Measurements from ENCODE around the gene WNT7A. TPM values are rescaled to one million over a fixed set of nuclear protein-coding genes. Genes with fewer than 3 reads are reported as not detected.

The WNT7A gene
- total RNA-seq, 2 donors from 2014 or later, result 0.13 TPM; not detected in 1

- Histone ChIP-seq H3K9ac (ENCODE audit: extremely low read depth, low read length, poor library complexity, severe bottlenecking) (no peak overlapping the region), H3K36me3 (ENCODE audit: control insufficient read depth, insufficient read depth, low read length) (no peaks in the 10 kb centered on the region), H3K9me3 (ENCODE audit: control insufficient read depth, low read length) (no peaks in the 10 kb centered on the region), H3K4me1 (ENCODE audit: control insufficient read depth, insufficient read depth, low read length) (no peaks in the 10 kb centered on the region), H3K27ac (ENCODE audit: low read depth, low read length) (no peak overlapping the region), H3K27me3 (ENCODE audit: control insufficient read depth, insufficient read depth, low read length, poor library complexity, severe bottlenecking) (no peaks in the 10 kb centered on the region), H3K4me3 (ENCODE audit: low read length) (no peak overlapping the region)
- DNase-seq, result no peak
- Mint-ChIP-seq H3K27ac (no peak overlapping the region), H3K4me1 (peaks cover 2% of the 10 kb centered on the region), H3K9me3 (no peaks in the 10 kb centered on the region), H3K36me3 (ENCODE audit: low read depth) (no peaks in the 10 kb centered on the region), H3K4me3 (no peak overlapping the region), H3K27me3 (ENCODE audit: insufficient read depth) (no peaks in the 10 kb centered on the region)
- WGBS, 2 experiments (ENCODE audit: insufficient coverage in 1 of 2, insufficient read length in 1 of 2), result 83 to 88% methylated on average over 6 to 10 of the region's 10 CpGs
- TF ChIP-seq CTCF (conservative IDR thresholded peaks at IDR 0.05), result no peak
Observed at GRCh38 chr3:13844911-13845310, 35.0 kb downstream of the WNT7A start.

- no peaks in the 10 kb centered on the region for H3K27me3 Mint-ChIP-seq (ENCODE audit: insufficient read depth)
- 90 to 100% methylated on average over 5 of the region's 5 CpGs for WGBS, 2 experiments (ENCODE audit: insufficient coverage in 1 of 2, insufficient read length in 1 of 2)
- no peak overlapping the region for H3K4me3 Mint-ChIP-seq
- Histone ChIP-seq H3K27ac (ENCODE audit: low read depth, low read length) (no peak overlapping the region), H3K27me3 (ENCODE audit: control insufficient read depth, insufficient read depth, low read length, poor library complexity, severe bottlenecking) (no peaks in the 10 kb centered on the region), H3K36me3 (ENCODE audit: control insufficient read depth, insufficient read depth, low read length) (no peaks in the 10 kb centered on the region), H3K4me1 (ENCODE audit: control insufficient read depth, insufficient read depth, low read length) (no peaks in the 10 kb centered on the region), H3K9ac (ENCODE audit: extremely low read depth, low read length, poor library complexity, severe bottlenecking) (no peak overlapping the region), H3K9me3 (ENCODE audit: control insufficient read depth, low read length) (no peaks in the 10 kb centered on the region), H3K4me3 (ENCODE audit: low read length) (no peak overlapping the region)
- no peaks in the 10 kb centered on the region for H3K9me3 Mint-ChIP-seq
- no peak for DNase-seq
- peaks cover 2% of the 10 kb centered on the region for H3K4me1 Mint-ChIP-seq
- no peaks in the 10 kb centered on the region for H3K36me3 Mint-ChIP-seq (ENCODE audit: low read depth)
- H3K27ac Mint-ChIP-seq, result no peak overlapping the region
- TF ChIP-seq CTCF (conservative IDR thresholded peaks at IDR 0.05), result no peak
Observed at GRCh38 chr3:13844286-13844685, 35.6 kb downstream of the WNT7A start.

GRCh38 chr3:13843351-13843750 is 36.5 kb downstream of the WNT7A start:
- Histone ChIP-seq H3K27ac (ENCODE audit: low read depth, low read length) (no peak overlapping the region), H3K27me3 (ENCODE audit: control insufficient read depth, insufficient read depth, low read length, poor library complexity, severe bottlenecking) (no peaks in the 10 kb centered on the region), H3K9ac (ENCODE audit: extremely low read depth, low read length, poor library complexity, severe bottlenecking) (no peak overlapping the region), H3K4me3 (ENCODE audit: low read length) (no peak overlapping the region), H3K36me3 (ENCODE audit: control insufficient read depth, insufficient read depth, low read length) (no peaks in the 10 kb centered on the region), H3K9me3 (ENCODE audit: control insufficient read depth, low read length) (no peaks in the 10 kb centered on the region), H3K4me1 (ENCODE audit: control insufficient read depth, insufficient read depth, low read length) (no peaks in the 10 kb centered on the region)
- Mint-ChIP-seq H3K4me3 (no peak overlapping the region), H3K27me3 (ENCODE audit: insufficient read depth) (no peaks in the 10 kb centered on the region), H3K9me3 (no peaks in the 10 kb centered on the region), H3K36me3 (ENCODE audit: low read depth) (no peaks in the 10 kb centered on the region), H3K27ac (no peak overlapping the region), H3K4me1 (peaks cover 2% of the 10 kb centered on the region)
- 91 to 100% methylated on average over 1 to 5 of the region's 5 CpGs for WGBS, 2 experiments (ENCODE audit: insufficient coverage in 1 of 2, insufficient read length in 1 of 2)
- no peak for TF ChIP-seq CTCF (conservative IDR thresholded peaks at IDR 0.05)
- no peak for DNase-seq
